HG03139 (cell line): ENCODE results near the gene CCN6.

Source experiments
- ATAC-seq: cut with Tn5 transposase; IDR thresholded peaks from one replicate; pipeline ENCODE4 v1.9.1; 2021; ENCODE audit not compliant: unreplicated experiment

Gene CCN6

GRCh38 chr6:112113431-112113830 lies 59.5 kb downstream of the CCN6 start:
- ATAC-seq: no peak

DNA sequence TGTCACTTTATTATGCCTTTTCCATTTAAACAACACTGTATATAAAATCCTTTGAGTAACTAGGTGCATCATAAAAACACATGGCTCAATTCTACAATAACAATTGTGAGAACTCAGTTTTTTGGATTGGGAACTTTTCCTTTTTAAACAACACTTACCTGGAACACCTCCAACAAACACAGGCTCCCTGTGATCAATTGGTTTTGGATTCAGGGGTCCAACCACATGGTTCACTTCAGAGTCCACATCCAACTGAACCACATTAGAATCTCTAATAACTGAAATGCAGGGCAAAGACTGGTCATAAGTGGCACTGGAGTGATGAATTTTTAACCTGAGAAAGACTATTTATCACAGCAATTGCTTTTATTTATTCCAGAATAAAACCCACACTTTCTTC lies 60.0 kb downstream of the CCN6 start:
- ATAC-seq: no peak

DNA sequence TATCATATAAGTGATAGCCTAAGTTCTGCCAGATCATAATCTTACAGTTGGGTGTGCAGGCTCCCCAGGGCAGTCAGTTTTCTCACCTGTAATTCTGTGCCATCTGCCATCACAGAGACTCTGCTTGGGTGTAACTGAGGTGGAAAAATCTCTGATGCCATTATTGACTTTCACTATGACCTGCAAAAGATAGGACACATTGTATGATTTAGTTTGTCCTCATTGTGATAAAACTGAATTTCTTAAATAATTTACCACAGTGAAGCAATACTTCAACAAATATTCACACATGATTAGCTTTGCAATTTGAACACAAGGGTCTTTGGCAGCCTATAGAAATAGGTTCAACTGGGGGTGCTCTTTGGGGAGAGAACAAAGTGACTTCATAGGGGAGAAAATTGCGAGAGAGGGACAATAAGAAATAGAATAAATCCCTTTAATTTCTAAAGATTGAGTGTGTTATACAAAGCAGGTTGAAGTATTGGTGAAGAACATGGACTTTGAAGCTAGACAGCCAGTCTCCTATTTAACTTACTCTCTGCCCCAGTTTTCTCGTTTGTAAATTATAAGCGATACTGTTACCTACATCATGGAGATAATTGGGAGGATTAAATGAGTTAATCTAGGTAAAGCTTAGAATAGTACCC lies 60.8 kb downstream of the CCN6 start:
- ATAC-seq: no peak

GRCh38 chr6:112116221-112116620 lies 62.3 kb downstream of the CCN6 start:
- ATAC-seq: no peak

- no peak for ATAC-seq
These were observed 63.6 kb downstream of the CCN6 start for GRCh38 chr6:112117554-112117953.

- no peak for ATAC-seq
These were observed 64.1 kb downstream of the CCN6 start for GRCh38 chr6:112118034-112118433.
